Activated naive CD8-positive, alpha-beta T cell treated with anti-CD3 and anti-CD28 coated beads, Interleukin-2, amount 50 U/mL, for 24 hours (primary cell): ENCODE results near the gene CCDC157.

ENCODE experiments used
- ATAC-seq: fragments of 150-1000 bp; cut with Tn5 transposase; one replicate; pipeline ENCODE4 v1.10.0; 2021
- DNase-seq: peaks from one replicate; pipeline ENCODE4 v3.0.0; 2021
- H3K27ac Mint-ChIP-seq: one replicate; pipeline ENCODE4 v1.8.0; 2021; ENCODE audit warnings: mild to moderate bottlenecking, mixed read lengths
- H3K27me3 Mint-ChIP-seq: one replicate; pipeline ENCODE4 v1.8.0; 2021; ENCODE audit warnings: mixed read lengths
- H3K36me3 Mint-ChIP-seq: one replicate; pipeline ENCODE4 v1.8.0; 2021; ENCODE audit warnings: low read depth, mixed read lengths
- H3K4me1 Mint-ChIP-seq: one replicate; pipeline ENCODE4 v1.8.0; 2021; ENCODE audit warnings: mixed read lengths
- H3K4me3 Mint-ChIP-seq: one replicate; pipeline ENCODE4 v1.8.0; 2021; ENCODE audit warnings: mild to moderate bottlenecking, moderate library complexity, mixed read lengths
- H3K9me3 Mint-ChIP-seq: one replicate; pipeline ENCODE4 v1.8.0; 2021; ENCODE audit warnings: mixed read lengths

The CCDC157 gene

DNA sequence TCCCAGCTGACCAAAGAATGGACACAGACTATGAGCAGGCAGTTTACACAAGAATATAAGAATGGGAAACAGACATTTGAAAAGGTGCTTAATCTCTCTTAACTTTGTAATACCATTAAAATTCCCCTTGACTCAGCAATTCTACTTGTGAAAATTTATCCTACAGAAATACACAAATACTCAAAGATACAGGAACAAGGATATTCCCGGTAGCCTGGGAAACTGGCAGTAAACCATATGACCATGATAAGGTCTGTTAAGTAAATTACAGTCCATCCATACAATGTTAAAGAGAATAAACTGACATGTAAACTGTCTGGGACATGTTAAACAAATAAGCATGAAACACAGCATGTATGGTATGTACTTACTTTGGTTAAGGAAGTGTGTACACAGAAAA, 60.0 kb downstream of the CCDC157 start:
- no peaks in the 10 kb centered on the region for H3K9me3 Mint-ChIP-seq
- no peak overlapping the region for H3K27ac Mint-ChIP-seq
- no peak overlapping the region for H3K4me3 Mint-ChIP-seq
- peaks cover 45% of the 10 kb centered on the region for H3K4me1 Mint-ChIP-seq
- DNase-seq (no peak), ATAC-seq (no peak)
- H3K36me3 Mint-ChIP-seq, result peaks cover 47% of the 10 kb centered on the region
- no peaks in the 10 kb centered on the region for H3K27me3 Mint-ChIP-seq

DNA sequence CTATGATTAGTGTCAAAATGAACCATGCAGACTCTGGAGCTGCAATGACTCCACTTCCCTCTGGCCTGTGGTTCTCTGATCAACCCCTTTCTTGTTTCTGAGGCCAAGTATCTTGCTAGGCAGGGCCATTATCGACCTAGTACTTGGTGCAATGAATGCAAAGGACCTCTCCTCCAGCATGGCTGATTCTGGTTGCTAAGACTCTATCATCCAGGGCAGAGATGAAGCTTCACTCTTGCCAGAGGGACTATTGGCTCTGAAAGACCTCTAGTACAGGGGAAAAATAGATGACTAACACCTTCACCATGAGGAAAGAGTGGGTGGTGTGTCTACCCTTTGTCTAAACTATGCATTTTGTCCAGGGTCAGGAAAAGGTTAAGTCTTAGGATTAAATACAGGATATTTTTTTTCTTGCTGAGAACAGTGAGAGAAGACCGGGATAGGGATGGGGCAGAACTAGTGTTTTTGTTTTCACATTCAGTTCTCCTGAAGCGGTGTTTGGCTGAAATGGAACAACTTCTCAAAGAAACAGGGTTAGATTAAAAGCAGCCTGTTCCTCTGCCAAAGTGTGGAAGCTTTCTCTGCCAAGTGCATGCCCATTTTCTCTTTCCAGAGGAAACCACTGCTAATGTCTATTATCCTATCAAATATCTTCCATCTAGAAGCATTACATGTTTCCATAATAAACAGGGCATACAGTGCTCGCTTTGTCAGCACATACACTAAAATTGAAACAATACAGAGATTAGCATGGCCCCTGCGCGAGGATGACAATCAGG, 63.7 kb downstream of the CCDC157 start:
- Mint-ChIP-seq H3K4me3 (peak overlapping the region; percentile 95), H3K27ac (peak overlapping the region; percentile 99), H3K27me3 (no peaks in the 10 kb centered on the region)

DNA sequence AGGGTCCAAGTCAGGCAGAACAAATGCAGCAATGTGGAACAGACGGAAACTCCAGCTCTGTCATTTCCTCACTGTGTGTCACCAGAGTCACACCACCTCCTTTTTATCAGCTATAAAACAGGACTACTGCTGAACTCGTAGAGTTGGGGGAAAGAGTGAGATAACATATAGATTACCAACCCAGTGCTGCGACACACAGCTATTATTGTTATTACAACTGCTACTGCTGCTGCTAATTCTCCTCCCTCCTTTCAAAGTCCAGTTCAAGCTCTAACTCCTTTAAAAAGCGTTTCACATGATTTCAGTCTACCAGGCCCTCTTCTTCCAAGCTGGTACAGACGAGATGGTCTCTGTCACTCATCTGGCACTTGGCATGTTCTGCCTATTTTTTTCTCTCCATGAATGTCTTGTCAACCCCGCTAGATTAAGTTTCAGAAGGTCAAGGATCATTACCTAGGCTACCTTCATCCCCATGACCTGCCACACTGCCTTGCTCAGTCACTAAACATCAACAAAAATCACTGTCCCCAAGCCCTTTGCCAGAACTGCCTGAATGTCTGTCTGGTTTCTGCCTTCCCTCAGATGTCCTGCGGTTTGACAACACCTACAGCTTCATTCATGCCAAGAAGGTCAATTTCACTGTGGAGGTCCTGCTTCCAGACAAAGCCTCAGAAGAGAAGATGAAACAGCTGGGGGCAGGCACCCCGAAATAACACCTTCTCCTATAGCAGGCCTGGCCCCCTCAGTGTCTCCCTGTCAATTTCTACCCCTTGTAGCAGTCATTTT, 65.1 kb downstream of the CCDC157 start:
- peak overlapping the region; percentile 95 for H3K4me3 Mint-ChIP-seq
- H3K9me3 Mint-ChIP-seq, result no peaks in the 10 kb centered on the region
- peak overlapping the region; percentile 99 for H3K27ac Mint-ChIP-seq
- ATAC-seq (no peak), DNase-seq (no peak)
- H3K36me3 Mint-ChIP-seq, result peaks cover 33% of the 10 kb centered on the region
- peaks cover 61% of the 10 kb centered on the region for H3K4me1 Mint-ChIP-seq
- no peaks in the 10 kb centered on the region for H3K27me3 Mint-ChIP-seq

More for the DNA sequence above, 63.7 kb downstream of the CCDC157 start:
- ATAC-seq, result peak; percentile 29
- no peak for DNase-seq
- peaks cover 46% of the 10 kb centered on the region for H3K36me3 Mint-ChIP-seq
- H3K4me1 Mint-ChIP-seq, result peaks cover 53% of the 10 kb centered on the region
- H3K9me3 Mint-ChIP-seq, result no peaks in the 10 kb centered on the region

DNA sequence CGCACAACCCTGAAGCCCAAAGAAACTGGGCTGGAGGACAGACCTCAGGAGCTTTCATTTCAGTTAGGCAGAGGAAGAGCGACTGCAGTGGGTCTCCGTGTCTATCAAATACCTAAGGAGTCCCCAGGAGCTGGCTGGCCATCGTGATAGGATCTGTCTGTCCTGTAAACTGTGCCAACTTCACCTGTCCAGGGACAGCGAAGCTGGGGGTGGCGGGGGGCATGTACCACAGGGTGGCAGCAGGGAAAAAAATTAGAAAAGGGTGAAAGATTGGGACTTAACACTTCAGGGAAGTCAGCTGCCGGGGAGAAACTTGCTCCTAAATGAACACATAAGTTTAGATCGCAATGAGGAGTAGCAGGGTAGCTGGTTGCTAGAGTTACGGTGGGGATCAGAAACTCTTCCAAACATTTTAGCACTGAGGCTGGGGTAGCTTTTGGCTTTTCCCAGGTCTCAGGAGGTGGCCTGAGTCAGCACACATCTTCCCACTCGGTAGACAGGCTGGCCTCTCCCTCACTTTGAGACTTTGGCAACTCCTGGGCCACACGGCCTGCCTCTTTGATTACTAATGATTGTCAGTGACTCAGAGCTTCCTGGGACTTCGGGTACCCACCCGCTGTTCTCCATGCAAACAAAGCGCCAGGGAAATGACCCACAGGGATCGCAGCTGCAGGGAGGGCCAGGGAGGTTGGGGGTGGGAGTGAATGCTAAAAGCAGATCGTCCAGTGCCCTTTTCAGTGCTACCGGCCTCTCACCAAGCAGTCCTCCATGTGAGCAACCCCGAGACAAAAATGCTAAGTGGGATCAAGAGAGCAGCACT, 65.9 kb downstream of the CCDC157 start:
- H3K4me1 Mint-ChIP-seq, result peaks cover 67% of the 10 kb centered on the region

DNA sequence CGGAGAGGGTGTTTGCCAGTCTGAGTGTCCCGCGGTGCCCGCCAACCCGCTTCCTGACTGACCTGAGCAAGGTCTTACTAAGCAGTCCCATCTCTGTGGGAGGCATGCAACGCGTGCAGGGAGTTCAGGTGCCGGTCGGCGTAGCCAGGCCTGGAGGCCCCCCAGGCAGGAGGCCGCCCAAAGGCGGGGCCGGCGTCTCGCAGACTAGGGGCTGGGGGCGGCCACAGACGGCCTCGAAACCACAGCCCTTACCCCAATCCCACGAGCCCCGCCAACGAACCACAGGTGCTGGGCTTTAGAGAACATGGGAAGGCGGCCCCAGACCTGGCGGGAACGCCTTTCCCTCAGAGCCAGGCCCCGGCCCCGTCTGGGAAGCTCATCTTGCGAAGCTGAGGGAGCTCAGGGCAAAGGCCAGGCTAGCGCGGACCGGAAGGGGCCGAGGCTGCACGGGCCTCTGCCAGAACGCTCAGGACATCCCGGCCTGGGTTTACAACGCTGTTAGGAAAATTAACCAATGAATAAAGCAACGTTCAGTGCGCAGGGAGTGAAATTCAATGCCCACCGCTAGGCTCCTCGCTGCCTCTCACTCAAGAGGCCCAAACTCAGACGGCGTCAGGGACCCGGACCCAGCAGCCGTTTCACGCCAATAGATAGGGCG, 66.6 kb downstream of the CCDC157 start:
- Mint-ChIP-seq H3K36me3 (peaks cover 36% of the 10 kb centered on the region), H3K27ac (peak overlapping the region; percentile 99), H3K4me1 (peaks cover 70% of the 10 kb centered on the region), H3K4me3 (peak overlapping the region; percentile 95), H3K27me3 (no peaks in the 10 kb centered on the region), H3K9me3 (no peaks in the 10 kb centered on the region)
- peak; percentile 73 for DNase-seq
- ATAC-seq, result peak; percentile 23

More for the DNA sequence above, 65.9 kb downstream of the CCDC157 start:
- peaks cover 34% of the 10 kb centered on the region for H3K36me3 Mint-ChIP-seq
- ATAC-seq (peak; percentile 16), DNase-seq (peak; percentile 56)
- no peaks in the 10 kb centered on the region for H3K27me3 Mint-ChIP-seq
- H3K27ac Mint-ChIP-seq, result peak overlapping the region; percentile 99
- H3K4me3 Mint-ChIP-seq, result peak overlapping the region; percentile 95
- H3K9me3 Mint-ChIP-seq, result no peaks in the 10 kb centered on the region

DNA sequence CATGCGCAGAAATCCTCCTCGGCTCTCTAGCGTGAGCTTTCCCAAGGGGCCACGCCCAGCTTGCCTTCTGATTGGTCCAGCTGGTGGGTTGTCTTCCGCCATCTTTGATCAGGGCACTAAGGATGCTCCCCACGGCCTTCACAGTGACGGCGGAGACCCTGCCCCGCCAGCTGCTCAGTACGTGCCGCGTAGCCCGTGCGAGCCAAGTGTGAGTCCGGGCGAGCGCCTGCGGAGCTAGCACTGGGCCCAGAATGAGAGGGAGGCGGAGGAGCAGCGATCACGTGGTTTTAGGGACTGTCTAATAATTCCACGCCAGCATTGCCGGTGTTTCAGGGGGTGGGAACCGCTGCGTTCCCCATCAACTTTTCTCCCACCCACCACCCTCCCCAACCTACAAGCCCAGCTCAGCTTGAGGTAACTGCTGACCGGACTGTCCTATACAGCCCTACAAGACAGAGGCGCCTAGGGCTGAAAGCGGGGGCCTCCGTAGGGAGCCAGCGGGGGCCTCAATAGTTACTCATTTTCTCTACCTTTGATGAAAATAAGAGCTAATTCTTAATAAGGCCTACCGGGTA, 67.2 kb downstream of the CCDC157 start:
- no peaks in the 10 kb centered on the region for H3K27me3 Mint-ChIP-seq
- peaks cover 70% of the 10 kb centered on the region for H3K4me1 Mint-ChIP-seq
- peak; percentile 97 for DNase-seq
- H3K36me3 Mint-ChIP-seq, result peaks cover 39% of the 10 kb centered on the region
- H3K4me3 Mint-ChIP-seq, result peak overlapping the region; percentile 95
- H3K27ac Mint-ChIP-seq, result peak overlapping the region; percentile 99
- no peaks in the 10 kb centered on the region for H3K9me3 Mint-ChIP-seq
- peak; percentile 84 for ATAC-seq

DNA sequence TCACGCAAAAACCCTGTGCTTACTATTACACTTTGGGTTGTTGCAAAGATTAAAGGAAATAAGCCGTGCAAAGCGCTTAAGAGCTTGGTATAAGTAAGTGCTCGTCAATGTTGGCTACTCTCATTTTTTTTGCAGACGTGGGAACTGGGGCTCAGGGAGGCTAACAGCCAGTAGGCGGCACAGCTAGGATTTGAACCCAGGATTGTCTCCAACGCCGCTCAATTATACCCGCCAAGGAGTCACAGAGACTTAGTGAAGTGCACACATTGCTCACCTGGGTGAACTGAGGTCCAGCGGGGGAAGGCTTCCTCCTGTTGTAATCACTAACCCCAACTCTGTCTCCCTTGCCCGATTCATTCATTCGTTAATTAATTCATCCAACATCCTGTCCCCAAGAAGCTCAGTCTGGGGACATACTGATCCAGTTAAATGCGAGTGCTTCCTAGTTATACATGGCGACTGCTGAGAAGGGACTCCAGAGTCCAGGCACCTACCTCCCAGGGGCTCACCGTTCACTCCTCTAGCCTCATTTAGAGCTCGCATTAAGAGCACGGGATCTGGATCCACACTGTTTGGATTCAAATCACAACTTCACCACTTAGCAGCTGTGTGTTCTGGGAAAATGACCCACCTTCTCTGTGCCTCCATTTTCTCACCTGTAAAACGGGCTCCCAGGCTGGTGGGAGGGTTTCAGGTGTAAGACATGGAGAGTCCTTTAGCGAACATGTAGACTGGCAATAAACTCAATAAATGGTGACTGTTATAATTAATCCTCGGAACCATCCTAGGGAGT, 67.9 kb downstream of the CCDC157 start:
- Mint-ChIP-seq H3K27ac (peak overlapping the region; percentile 99), H3K9me3 (no peaks in the 10 kb centered on the region), H3K4me1 (peaks cover 67% of the 10 kb centered on the region), H3K27me3 (no peaks in the 10 kb centered on the region), H3K36me3 (peaks cover 38% of the 10 kb centered on the region), H3K4me3 (peak overlapping the region; percentile 95)
- DNase-seq (no peak), ATAC-seq (no peak)

DNA sequence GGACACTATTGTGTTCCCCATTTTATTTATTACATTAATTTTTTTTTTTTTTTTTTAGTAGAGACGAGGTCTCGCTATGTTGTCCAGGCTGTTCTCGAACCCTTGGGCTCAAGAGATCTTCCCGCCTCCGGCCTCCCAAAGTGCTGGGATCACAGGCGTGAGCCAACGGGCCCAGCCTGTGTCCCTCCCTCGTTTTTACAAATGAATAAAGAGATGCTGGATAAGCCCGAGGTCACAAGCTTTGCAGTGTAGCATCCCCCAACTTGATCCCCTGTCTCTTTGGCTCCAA, 68.5 kb downstream of the CCDC157 start:
- DNase-seq, result no peak
- no peaks in the 10 kb centered on the region for H3K27me3 Mint-ChIP-seq
- peak overlapping the region; percentile 99 for H3K27ac Mint-ChIP-seq
- peaks cover 36% of the 10 kb centered on the region for H3K36me3 Mint-ChIP-seq
- peaks cover 62% of the 10 kb centered on the region for H3K4me1 Mint-ChIP-seq
- peak overlapping the region; percentile 95 for H3K4me3 Mint-ChIP-seq
- no peak for ATAC-seq
- H3K9me3 Mint-ChIP-seq, result no peaks in the 10 kb centered on the region

DNA sequence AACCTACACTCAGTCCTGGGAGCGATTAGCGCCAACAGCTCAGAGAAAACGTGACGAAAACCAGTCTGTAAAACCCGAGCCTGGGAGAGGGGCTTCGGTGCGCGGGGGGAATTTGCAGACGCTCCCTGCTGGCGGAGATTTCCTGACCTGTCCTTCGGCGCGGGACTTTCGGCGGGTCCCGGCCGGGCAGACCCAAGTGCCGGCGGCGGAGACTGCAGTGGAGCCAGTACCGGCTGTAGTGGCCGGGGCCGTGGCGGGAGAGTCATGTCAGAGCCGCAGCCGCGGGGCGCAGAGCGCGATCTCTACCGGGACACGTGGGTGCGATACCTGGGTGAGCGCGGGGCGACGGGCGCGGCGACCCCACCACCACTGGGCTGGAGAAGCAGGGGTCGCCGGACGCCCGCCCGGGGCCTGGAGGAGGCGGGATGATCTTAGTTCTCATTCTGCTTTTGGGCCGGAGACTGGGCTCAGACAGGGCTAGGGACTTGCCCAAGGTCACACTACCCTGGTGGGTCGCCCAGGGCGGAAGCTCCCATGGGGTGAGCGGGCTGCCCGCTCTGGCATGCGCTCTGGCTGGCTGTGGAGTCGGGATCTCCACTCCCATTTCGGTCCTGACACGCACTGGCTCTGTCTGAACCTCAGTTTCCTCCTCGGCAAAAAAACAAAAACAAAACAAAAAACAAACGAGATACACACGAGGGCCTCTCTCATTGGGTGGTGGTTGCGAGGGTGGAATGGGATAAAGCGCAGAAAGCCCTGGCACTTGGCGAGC, 69.0 kb downstream of the CCDC157 start, which contains the start of gene MTFP1:
MTFP1 (plus strand) TSS at position 153 of the 772 bp plus-strand sequence; CDS start at position 265, 112 bp downstream.
- ATAC-seq, result no peak
- peaks cover 56% of the 10 kb centered on the region for H3K4me1 Mint-ChIP-seq
- H3K36me3 Mint-ChIP-seq, result peaks cover 33% of the 10 kb centered on the region

More for the DNA sequence above, 69.0 kb downstream of the CCDC157 start, which contains the start of gene MTFP1:
- H3K4me3 Mint-ChIP-seq, result peak within 1 kb of the TSS; percentile 95
- no peaks in the 10 kb centered on the region for H3K9me3 Mint-ChIP-seq
- DNase-seq, result peak; percentile 60
- peak within 1 kb of the TSS; percentile 99 for H3K27ac Mint-ChIP-seq
- H3K27me3 Mint-ChIP-seq, result no peaks in the 10 kb centered on the region
